ENCODE data around the gene CRABP1. TPM values are rescaled to one million over a fixed set of nuclear protein-coding genes. Genes with fewer than 3 reads are reported as not detected.

CRABP1 gene
- total RNA-seq, 1 experiment from 2014 or later = 444 TPM

GRCh38 chr15:78292219-78292618, 47.9 kb upstream of the CRABP1 start (continued):
- TF ChIP-seq, protein P1, sequence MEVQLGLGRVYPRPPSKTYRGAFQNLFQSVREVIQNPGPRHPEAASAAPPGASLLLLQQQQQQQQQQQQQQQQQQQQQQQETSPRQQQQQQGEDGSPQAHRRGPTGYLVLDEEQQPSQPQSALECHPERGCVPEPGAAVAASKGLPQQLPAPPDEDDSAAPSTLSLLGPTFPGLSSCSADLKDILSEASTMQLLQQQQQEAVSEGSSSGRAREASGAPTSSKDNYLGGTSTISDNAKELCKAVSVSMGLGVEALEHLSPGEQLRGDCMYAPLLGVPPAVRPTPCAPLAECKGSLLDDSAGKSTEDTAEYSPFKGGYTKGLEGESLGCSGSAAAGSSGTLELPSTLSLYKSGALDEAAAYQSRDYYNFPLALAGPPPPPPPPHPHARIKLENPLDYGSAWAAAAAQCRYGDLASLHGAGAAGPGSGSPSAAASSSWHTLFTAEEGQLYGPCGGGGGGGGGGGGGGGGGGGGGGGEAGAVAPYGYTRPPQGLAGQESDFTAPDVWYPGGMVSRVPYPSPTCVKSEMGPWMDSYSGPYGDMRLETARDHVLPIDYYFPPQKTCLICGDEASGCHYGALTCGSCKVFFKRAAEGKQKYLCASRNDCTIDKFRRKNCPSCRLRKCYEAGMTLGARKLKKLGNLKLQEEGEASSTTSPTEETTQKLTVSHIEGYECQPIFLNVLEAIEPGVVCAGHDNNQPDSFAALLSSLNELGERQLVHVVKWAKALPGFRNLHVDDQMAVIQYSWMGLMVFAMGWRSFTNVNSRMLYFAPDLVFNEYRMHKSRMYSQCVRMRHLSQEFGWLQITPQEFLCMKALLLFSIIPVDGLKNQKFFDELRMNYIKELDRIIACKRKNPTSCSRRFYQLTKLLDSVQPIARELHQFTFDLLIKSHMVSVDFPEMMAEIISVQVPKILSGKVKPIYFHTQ (CRISPR knock-in tag; IDR thresholded peaks at IDR 0.05) = no peak
- TF ChIP-seq GABPB1 (CRISPR knock-in tag; IDR thresholded peaks at IDR 0.05) = no peak
- TF ChIP-seq ATF6 (CRISPR knock-in tag; IDR thresholded peaks at IDR 0.05) = no peak
- TF ChIP-seq ZNF532 (CRISPR knock-in tag; IDR thresholded peaks at IDR 0.05; ENCODE audit: borderline replicate concordance) = no peak
- TF ChIP-seq EMX1 (CRISPR knock-in tag; IDR thresholded peaks at IDR 0.05) = no peak
- no peak for TF ChIP-seq HMGXB4 (CRISPR knock-in tag; IDR thresholded peaks at IDR 0.05)
- TF ChIP-seq RELA (CRISPR knock-in tag; IDR thresholded peaks at IDR 0.05; ENCODE audit: borderline replicate concordance) = no peak

GRCh38 chr15:78299101-78299930, 40.8 kb upstream of the CRABP1 start, which contains the start of gene SKIC8:
TSS of gene SKIC8 (minus strand) at chr15:78299609. CDS start at chr15:78295686, 3,923 bp downstream.
- ChIA-PET CTCF (interaction anchor here (0.7 to 1.7 kb wide), 22 partner anchors 9 to 512 kb away, joined by 3 to 11 read pairs (median 4); partner anchors contain the start of genes ADAMTS7, CHRNA5, IDH3A and IREB2), POLR2A (interaction anchor here (0.7 to 1.1 kb wide), 5 partner anchors 138 to 452 kb away, joined by 3 to 5 read pairs (median 3); partner anchors contain the start of genes CHRNA5, HYKK and IREB2)
- peak within 1 kb of the TSS; percentile 91 for H3K27ac Mint-ChIP-seq
- H3K36me3 Mint-ChIP-seq = peaks cover 4% of the 10 kb centered on the region; the same call in 1 of the 2 replicates
- peak; percentile 94 for ATAC-seq
- H3K27me3 Mint-ChIP-seq (ENCODE audit: low read depth) = peaks cover 12% of the 10 kb centered on the region
- H3K9me3 Mint-ChIP-seq = no peaks in the 10 kb centered on the region
- H3K4me1 Mint-ChIP-seq = peaks cover 4% of the 10 kb centered on the region
- peak; percentile 91 for DNase-seq (ENCODE audit: low spot score)
- peak within 1 kb of the TSS; percentile 95 for H3K4me3 Mint-ChIP-seq
- TF ChIP-seq ELF4 (CRISPR knock-in tag; IDR thresholded peaks at IDR 0.05; ENCODE audit: low read depth) (no peak), JAZF1 (CRISPR knock-in tag; IDR thresholded peaks at IDR 0.05) (no peak), ZNF219 (CRISPR knock-in tag; IDR thresholded peaks at IDR 0.05; ENCODE audit: borderline replicate concordance) (no peak), ZNF671 (CRISPR knock-in tag; IDR thresholded peaks at IDR 0.05) (no peak), ATF1 (CRISPR knock-in tag; IDR thresholded peaks at IDR 0.05) (peak; percentile 50; the same call in 1 of the 2 replicates), ERG (CRISPR knock-in tag; IDR thresholded peaks at IDR 0.05) (no peak), ZNF121 (CRISPR knock-in tag; IDR thresholded peaks at IDR 0.05) (no peak), GTF2I (CRISPR knock-in tag; conservative IDR thresholded peaks at IDR 0.05) (no peak), PRDM15 (CRISPR knock-in tag; IDR thresholded peaks at IDR 0.05) (no peak)
- TF ChIP-seq, protein P2, sequence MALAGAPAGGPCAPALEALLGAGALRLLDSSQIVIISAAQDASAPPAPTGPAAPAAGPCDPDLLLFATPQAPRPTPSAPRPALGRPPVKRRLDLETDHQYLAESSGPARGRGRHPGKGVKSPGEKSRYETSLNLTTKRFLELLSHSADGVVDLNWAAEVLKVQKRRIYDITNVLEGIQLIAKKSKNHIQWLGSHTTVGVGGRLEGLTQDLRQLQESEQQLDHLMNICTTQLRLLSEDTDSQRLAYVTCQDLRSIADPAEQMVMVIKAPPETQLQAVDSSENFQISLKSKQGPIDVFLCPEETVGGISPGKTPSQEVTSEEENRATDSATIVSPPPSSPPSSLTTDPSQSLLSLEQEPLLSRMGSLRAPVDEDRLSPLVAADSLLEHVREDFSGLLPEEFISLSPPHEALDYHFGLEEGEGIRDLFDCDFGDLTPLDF (CRISPR knock-in tag; IDR thresholded peaks at IDR 0.05) = no peak
